Spleen (tissue), 7 donors: ENCODE data around the gene SETBP1.

Experiments
- CTCF ChIP-seq, 11 experiments: fragments of 200-600 bp in 7 of 11; fragments of 450-650 bp in 4 of 11; sonication (generic) in 4 of 11; IDR thresholded peaks in 8 of 11; conservative IDR thresholded peaks in 3 of 11; 1 replicate in 7 of 11; 2 replicates in 4 of 11; pipeline versions ENCODE4 v1.4.0 to v1.8.0; 2016 to 2021; ENCODE audit warnings: antibody characterized with exemption in 11 of 11, inconsistent platforms in 4 of 11, mild to moderate bottlenecking in 1 of 11
- POLR2A ChIP-seq, 3 donors: fragments of 450-650 bp; IDR thresholded peaks; one replicate each; pipeline ENCODE4 v1.5.1; 2017; ENCODE audit warnings: antibody characterized with exemption in 3 of 3, mild to moderate bottlenecking in 1 of 3
- POLR2AphosphoS5 ChIP-seq, 3 donors: sonication (generic); formaldehyde crosslinking; IDR thresholded peaks; one replicate each; pipeline ENCODE4 v1.5.1; 2017; ENCODE audit warnings: antibody characterized with exemption in 3 of 3
- donor health status: DM: no; HTN: no; CAD: no; lungs with moderate emphysema.
- donor health status: DM: no; HTN: no; CAD: no.
- donor health status: DM: no; HTN: no; CAD: no.

- no peak for TF ChIP-seq POLR2A (IDR thresholded peaks at IDR 0.05)
- no peak for TF ChIP-seq CTCF (IDR thresholded peaks at IDR 0.05 in 8 of 11, conservative IDR thresholded peaks at IDR 0.05 in 3 of 11)
- TF ChIP-seq POLR2AphosphoS5 (IDR thresholded peaks at IDR 0.05), result no peak
Measured at GRCh38 chr18:44885507-44885906, 204.8 kb downstream of the SETBP1 start.
